Kidney (tissue), 14 donors: ENCODE measurements around the gene SZT2. TPM values are rescaled to one million over a fixed set of nuclear protein-coding genes. Genes with fewer than 3 reads are reported as not detected.

Source experiments
- DNase-seq, 5 donors: peaks; one replicate each; pipeline ENCODE4 v3.0.0-alpha.2; 2013 to 2020
- FAIRE-seq: peaks from 2 replicates; lab custom pipeline; 2012; peaks lifted over from hg19 to GRCh38; lab: Jason Lieb, UNC
- H3K27ac ChIP-seq, 2 donors: one replicate each; pipeline ENCODE4 v1.7.0; 2013; ENCODE audit warnings: low read depth in 2 of 2, low read length in 2 of 2, inconsistent platforms in 1 of 2
- H3K27me3 ChIP-seq: one replicate; pipeline ENCODE4 v1.7.1; 2013; ENCODE audit warnings: low read length, inconsistent platforms; ENCODE audit not compliant: control insufficient read depth, insufficient read depth
- H3K36me3 ChIP-seq, 3 donors: one replicate each; pipeline versions ENCODE4 v1.7.0 to v1.7.1; 2013; ENCODE audit warnings: low read length in 3 of 3, control low read depth in 1 of 3, inconsistent platforms in 1 of 3; ENCODE audit not compliant: insufficient read depth in 3 of 3, control insufficient read depth in 2 of 3
- H3K4me1 ChIP-seq, 3 donors: one replicate each; pipeline versions ENCODE4 v1.7.0 to v1.7.1; 2013; ENCODE audit warnings: low read length in 3 of 3, inconsistent platforms in 1 of 3, low read depth in 1 of 3; ENCODE audit not compliant: control insufficient read depth in 2 of 3, insufficient read depth in 2 of 3
- H3K4me3 ChIP-seq, 3 donors: one replicate each; pipeline versions ENCODE4 v1.7.0 to v1.8.1; 2013; ENCODE audit warnings: low read length in 3 of 3, control low read depth in 1 of 3, inconsistent platforms in 1 of 3
- H3K9ac ChIP-seq, 3 donors: one replicate each; pipeline versions ENCODE4 v1.7.0 to v1.7.1; 2013; ENCODE audit warnings: low read length in 3 of 3, control low read depth in 1 of 3, inconsistent platforms in 1 of 3
- H3K9me3 ChIP-seq, 3 donors: one replicate each; pipeline versions ENCODE4 v1.7.0 to v1.7.1; 2013; ENCODE audit warnings: low read length in 3 of 3, control low read depth in 1 of 3, inconsistent platforms in 1 of 3; ENCODE audit not compliant: control insufficient read depth in 2 of 3, insufficient read depth in 1 of 3
- intact Hi-C: fragments of 100-400 bp; cut with DNase I; formaldehyde crosslinking; loops from one replicate; pipeline ENCODE4 v1.11.1; 2022
- polyA plus RNA-seq: library from polyadenylated mRNA; stranded (reverse); fragments of 350-450 nt; fragmentation: Illumina TruSeq; extraction: RNeasy Lipid Tissue Mini Kit (QIAGEN cat#74804); gene quantifications from one replicate; pipeline ENCODE4 v1.2.3, GENCODE V29; 2014; ENCODE audit warnings: low read depth, low replicate concordance; ENCODE audit not compliant: insufficient read depth
- total RNA-seq: library from RNA; stranded (reverse); fragmentation: NEBNext Ultra II Directional; extraction: Animal tissue kit (Norgen Biotek cat#: 25700); gene quantifications from one replicate; pipeline ENCODE4 v1.2.1, GENCODE V29; 2021
- TF ChIP-seq, protein P1 (sequence below): IDR thresholded peaks from 3 replicates; pipeline ENCODE4 v1.5.1; 2012; ENCODE audit warnings: mild to moderate bottlenecking, moderate library complexity, borderline replicate concordance; ENCODE audit not compliant: insufficient read depth; ENCODE audit errors: extremely low read depth
- donor health status: control.
- donor health status: control.
- donor health status: control.
- donor health status: control.
- donor health status: control.
- donor health status: DM: yes; HTN: yes; CAD: no.
- donor health status: Normal renal cell carcinoma (clear cell type).

SZT2 gene
- total and polyA plus RNA-seq, 2 donors from 2014 or later, result 10.4 to 66.8 TPM

DNA sequence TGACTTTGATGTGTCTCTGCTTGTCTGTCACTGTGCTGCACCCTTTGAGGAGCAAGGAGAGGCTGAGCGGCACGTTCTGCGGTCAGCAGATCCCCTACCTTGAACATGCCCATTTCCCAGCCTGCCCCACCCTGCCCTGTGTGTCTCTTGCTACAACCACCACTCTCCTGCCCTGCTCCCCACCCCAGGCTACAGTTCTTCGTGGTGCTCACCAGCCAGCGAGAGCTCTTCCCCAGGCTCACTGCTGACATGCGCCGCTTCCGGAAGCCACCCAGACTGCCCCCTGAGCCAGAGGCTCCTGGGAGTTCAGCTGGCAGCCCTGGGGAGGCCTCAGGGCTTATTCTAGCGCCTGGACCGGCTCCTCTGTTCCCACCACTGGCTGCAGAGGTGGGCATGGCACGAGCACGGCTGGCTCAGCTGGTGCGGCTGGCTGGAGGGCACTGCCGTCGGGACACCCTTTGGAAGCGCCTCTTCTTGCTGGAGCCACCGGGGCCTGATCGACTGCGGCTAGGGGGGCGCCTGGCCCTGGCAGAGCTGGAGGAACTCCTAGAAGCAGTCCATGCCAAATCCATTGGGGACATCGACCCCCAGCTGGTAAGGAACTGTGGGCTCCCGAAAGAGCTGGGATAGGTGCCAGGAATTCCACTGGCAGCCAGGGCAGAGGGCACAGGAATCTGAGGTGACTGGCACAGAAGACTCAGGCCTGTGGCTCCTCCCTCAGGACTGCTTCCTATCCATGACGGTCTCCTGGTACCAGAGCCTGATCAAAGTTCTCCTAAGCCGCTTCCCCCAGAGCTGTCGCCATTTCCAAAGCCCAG is 58.4 kb downstream of the SZT2 start:
- no peak for FAIRE-seq
- intact Hi-C loops, result no loop called here
- peak overlapping the region; percentile 66 to 86 for H3K27ac ChIP-seq
- H3K4me1 ChIP-seq, result peaks cover 0 to 13% (median 12%) of the 10 kb centered on the region in 3 donors
- no peaks in the 10 kb centered on the region for H3K9me3 ChIP-seq
- no peaks in the 10 kb centered on the region for H3K27me3 ChIP-seq
- H3K4me3 ChIP-seq, result no peak overlapping the region
- TF ChIP-seq, protein P1, sequence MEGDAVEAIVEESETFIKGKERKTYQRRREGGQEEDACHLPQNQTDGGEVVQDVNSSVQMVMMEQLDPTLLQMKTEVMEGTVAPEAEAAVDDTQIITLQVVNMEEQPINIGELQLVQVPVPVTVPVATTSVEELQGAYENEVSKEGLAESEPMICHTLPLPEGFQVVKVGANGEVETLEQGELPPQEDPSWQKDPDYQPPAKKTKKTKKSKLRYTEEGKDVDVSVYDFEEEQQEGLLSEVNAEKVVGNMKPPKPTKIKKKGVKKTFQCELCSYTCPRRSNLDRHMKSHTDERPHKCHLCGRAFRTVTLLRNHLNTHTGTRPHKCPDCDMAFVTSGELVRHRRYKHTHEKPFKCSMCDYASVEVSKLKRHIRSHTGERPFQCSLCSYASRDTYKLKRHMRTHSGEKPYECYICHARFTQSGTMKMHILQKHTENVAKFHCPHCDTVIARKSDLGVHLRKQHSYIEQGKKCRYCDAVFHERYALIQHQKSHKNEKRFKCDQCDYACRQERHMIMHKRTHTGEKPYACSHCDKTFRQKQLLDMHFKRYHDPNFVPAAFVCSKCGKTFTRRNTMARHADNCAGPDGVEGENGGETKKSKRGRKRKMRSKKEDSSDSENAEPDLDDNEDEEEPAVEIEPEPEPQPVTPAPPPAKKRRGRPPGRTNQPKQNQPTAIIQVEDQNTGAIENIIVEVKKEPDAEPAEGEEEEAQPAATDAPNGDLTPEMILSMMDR, result no peak
- peak in 1 of 5 donors; percentile 68 for DNase-seq
- H3K9ac ChIP-seq, result no peak overlapping the region
- H3K36me3 ChIP-seq, result peaks cover 13 to 64% (median 45%) of the 10 kb centered on the region in 3 donors

DNA sequence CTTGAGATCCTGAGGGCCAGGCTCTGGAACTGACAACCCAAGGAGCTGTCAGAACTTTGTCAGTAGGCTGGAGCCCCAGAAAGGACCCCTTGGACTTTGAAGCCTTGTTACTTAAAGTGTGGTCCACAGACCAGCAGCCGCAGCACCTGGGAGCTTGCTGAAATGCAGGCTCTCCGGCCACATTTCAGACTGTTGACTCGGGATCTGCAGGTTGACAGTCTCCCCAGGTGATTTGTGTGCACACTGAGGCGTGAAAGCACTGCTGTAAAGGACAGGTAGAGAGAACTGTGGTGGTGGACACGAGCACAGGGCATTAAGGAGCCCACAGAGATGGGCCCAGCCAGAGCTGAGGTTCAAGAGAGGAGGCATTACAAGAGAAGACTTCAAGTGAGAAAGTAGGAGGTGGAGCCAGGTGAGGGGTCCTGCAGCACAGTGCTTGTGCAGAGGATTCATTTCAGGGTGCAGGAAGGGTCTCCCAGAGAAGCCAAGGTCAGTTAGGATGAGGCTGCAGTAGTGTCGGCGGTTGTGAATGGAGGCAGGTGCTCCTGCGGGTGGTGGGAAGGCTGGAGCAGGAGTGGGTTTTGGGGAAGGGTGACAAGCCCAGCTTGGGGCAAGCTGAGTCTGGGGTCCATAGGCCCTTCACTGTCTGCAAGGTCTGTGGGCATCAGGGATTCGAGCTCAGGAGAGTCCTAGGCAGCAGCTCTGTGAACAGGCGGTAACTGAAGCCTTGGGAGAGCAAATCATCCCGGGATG is 59.4 kb downstream of the SZT2 start:
- DNase-seq, result no peak
- Histone ChIP-seq H3K9me3 (no peaks in the 10 kb centered on the region), H3K4me3 (peak overlapping the region in 1 of 3 donors; percentile 14), H3K27ac (peak overlapping the region; percentile 66 to 86), H3K36me3 (peaks cover 13 to 56% (median 38%) of the 10 kb centered on the region in 3 donors), H3K4me1 (peaks cover 0 to 13% (median 12%) of the 10 kb centered on the region in 3 donors), H3K9ac (no peak overlapping the region), H3K27me3 (no peaks in the 10 kb centered on the region)
- intact Hi-C loops, result no loop called here
- TF ChIP-seq, protein P1, result no peak
- FAIRE-seq, result no peak

DNA sequence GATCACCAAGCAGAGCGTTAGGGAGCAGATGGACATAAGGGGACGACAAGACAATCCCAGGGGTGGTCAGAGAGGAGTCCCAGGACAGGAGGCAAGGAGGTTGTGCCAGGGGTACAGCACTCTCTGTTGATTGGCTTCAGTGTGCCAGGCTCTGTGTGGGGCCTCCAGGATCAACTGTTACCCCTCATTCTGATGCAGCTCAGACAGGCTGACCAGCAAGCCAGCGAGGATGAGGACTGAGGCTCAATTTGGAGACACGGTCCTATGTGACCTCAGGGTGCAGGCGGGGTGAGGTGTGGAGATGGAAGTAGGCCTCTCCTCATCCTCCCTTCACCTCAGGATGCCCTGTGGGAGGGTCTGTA is 60.0 kb downstream of the SZT2 start:
- no peak overlapping the region for H3K27ac ChIP-seq
- FAIRE-seq, result no peak
- no peaks in the 10 kb centered on the region for H3K27me3 ChIP-seq
- TF ChIP-seq, protein P1, result no peak
- H3K4me1 ChIP-seq, result peaks cover 0 to 14% (median 12%) of the 10 kb centered on the region in 3 donors
- DNase-seq, result no peak
- peaks cover 13 to 51% (median 34%) of the 10 kb centered on the region in 3 donors for H3K36me3 ChIP-seq
- H3K9me3 ChIP-seq, result no peaks in the 10 kb centered on the region
- no peak overlapping the region for H3K4me3 ChIP-seq
- no peak overlapping the region for H3K9ac ChIP-seq
- intact Hi-C loops, result no loop called here
